ENCODE results near the gene MYO1G.

Gene MYO1G

DNA sequence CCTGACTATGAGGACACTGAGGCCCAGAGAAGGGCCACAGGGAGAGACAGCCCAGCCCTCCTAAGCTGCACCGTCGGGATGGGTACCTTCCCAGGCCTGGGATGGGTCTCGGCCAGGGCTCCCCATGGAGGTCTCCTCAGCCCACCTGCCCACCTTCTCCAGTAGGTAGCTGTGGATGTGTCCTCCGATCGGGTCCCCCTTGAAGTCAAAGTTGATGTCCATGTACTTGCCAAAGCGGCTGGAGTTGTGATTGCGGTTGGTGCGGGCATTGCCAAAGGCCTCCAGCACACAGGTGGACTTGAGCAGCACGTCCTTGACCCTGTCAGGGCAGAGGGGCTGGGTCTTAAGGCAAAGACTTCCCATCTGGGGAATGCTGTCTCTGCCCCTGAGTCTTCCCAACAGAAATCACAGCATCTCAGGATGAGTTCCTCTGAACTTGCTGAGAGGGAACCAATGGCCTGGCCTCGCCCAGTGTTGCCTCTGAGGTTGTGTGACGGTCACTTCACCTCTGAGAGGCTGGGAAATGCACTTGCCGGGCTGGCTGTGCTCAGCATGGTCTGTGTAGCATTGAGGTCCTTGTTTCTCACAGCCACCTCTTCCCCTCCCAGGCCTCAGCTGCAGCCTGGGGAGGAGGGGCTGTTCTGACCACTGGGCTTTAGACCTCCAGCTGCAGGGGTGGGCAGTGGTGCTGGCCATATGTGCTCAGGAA, 3.3 kb downstream of the MYO1G start:
- Histone ChIP-seq H3K4me3 (ENCODE audit: low read depth, low read length) (no peak overlapping the region), H3K9ac (ENCODE audit: low read depth, low read length) (no peak overlapping the region), H3K36me3 (ENCODE audit: control insufficient read depth, insufficient read depth, low read length) (peaks cover 11% of the 10 kb centered on the region), H3K4me1 (ENCODE audit: control insufficient read depth, insufficient read depth, low read length) (no peaks in the 10 kb centered on the region), H3K27me3 (ENCODE audit: control insufficient read depth, insufficient read depth, low read length) (no peaks in the 10 kb centered on the region), H3K9me3 (ENCODE audit: control insufficient read depth, insufficient read depth, low read length) (no peaks in the 10 kb centered on the region)

DNA sequence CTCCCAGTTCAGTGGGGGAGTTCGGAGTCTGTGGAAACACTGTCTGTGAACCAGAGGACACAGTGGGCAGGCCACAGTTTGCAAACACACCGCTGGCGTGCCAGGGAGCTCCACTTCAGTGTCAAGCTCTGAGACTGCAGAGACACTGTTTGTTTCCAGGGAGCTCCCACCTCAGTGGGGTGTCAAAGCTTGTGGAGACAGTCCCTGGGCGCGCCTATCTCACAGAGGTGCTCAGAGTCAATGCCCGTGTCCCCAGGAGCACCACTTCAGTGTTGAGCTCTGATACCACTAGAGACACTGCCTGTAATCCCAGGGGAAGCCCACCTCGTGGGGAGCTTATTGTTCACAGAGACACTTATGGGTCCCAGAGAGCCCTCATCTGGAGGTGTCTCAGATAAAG, 4.3 kb downstream of the MYO1G start:
- H3K9me3 ChIP-seq (ENCODE audit: control insufficient read depth, insufficient read depth, low read length) = no peaks in the 10 kb centered on the region
- peaks cover 9% of the 10 kb centered on the region for H3K36me3 ChIP-seq (ENCODE audit: control insufficient read depth, insufficient read depth, low read length)
- no peak overlapping the region for H3K9ac ChIP-seq (ENCODE audit: low read depth, low read length)

DNA sequence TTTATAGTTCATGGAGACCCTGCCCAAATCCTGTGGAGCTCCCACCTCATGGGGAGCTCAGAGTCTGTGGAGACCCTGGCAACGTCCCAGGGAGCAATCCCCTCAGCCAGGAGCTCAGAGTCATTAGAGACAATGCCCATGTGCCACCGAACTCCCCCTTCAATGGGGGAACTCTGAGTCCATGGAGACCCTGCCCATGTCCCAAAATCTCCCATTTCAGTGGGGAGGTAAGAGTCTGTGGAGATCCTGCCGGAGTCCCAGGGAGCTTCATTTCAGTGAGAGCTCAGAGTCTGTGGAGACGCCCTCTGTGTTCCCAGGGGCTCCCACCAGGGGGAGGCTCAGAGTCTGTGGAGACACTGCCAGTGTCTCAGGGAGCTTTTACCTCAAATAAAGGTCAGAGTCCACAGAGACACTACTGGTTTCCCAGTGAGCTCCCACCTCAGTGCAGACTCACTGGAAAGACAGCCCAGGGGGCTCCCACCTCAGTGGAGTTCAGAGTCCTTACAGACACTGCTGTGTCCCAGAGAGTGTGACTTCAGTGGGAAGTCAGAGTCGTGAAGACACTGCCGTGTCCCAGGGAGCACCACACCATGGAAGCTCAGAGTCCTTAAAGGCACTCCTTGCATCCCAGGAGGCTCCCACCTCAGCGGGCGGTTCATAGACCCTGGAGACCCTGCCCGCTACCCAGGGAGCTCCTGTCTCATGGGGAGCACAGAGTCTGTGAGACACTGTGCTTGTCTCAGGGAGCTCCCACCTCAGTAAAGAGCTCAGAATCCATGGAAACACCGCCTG, 5.0 kb downstream of the MYO1G start:
- Histone ChIP-seq H3K4me1 (ENCODE audit: control insufficient read depth, insufficient read depth, low read length) (no peaks in the 10 kb centered on the region), H3K9me3 (ENCODE audit: control insufficient read depth, insufficient read depth, low read length) (no peaks in the 10 kb centered on the region), H3K27me3 (ENCODE audit: control insufficient read depth, insufficient read depth, low read length) (no peaks in the 10 kb centered on the region), H3K36me3 (ENCODE audit: control insufficient read depth, insufficient read depth, low read length) (peaks cover 8% of the 10 kb centered on the region), H3K4me3 (ENCODE audit: low read depth, low read length) (no peak overlapping the region), H3K9ac (ENCODE audit: low read depth, low read length) (no peak overlapping the region)

More for the DNA sequence above, 4.3 kb downstream of the MYO1G start:
- Histone ChIP-seq H3K27me3 (ENCODE audit: control insufficient read depth, insufficient read depth, low read length) (no peaks in the 10 kb centered on the region), H3K4me3 (ENCODE audit: low read depth, low read length) (no peak overlapping the region), H3K4me1 (ENCODE audit: control insufficient read depth, insufficient read depth, low read length) (no peaks in the 10 kb centered on the region)

DNA sequence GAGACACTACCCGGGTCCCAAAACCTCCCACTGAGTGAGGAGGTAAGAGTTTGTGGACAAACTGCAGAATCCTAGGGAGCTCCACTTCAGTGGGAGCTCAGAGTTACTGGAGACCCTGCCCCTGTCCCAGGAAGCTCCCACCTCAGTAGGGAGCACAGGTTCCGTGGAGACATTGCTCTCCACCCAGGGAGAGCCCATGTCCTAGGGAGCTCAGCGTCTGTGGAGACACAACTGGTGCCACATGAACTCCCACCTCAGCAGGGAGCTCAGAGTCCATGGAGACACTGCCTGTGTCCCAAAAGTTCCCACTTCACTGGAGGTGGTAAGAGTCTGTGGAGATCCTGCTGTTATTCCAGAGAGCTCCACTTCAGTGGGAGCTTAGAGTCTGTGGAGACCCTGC, 6.3 kb downstream of the MYO1G start:
- Histone ChIP-seq H3K27me3 (ENCODE audit: control insufficient read depth, insufficient read depth, low read length) (no peaks in the 10 kb centered on the region), H3K9me3 (ENCODE audit: control insufficient read depth, insufficient read depth, low read length) (no peaks in the 10 kb centered on the region), H3K4me3 (ENCODE audit: low read depth, low read length) (no peak overlapping the region), H3K4me1 (ENCODE audit: control insufficient read depth, insufficient read depth, low read length) (no peaks in the 10 kb centered on the region), H3K36me3 (ENCODE audit: control insufficient read depth, insufficient read depth, low read length) (peaks cover 3% of the 10 kb centered on the region), H3K9ac (ENCODE audit: low read depth, low read length) (no peak overlapping the region)

DNA sequence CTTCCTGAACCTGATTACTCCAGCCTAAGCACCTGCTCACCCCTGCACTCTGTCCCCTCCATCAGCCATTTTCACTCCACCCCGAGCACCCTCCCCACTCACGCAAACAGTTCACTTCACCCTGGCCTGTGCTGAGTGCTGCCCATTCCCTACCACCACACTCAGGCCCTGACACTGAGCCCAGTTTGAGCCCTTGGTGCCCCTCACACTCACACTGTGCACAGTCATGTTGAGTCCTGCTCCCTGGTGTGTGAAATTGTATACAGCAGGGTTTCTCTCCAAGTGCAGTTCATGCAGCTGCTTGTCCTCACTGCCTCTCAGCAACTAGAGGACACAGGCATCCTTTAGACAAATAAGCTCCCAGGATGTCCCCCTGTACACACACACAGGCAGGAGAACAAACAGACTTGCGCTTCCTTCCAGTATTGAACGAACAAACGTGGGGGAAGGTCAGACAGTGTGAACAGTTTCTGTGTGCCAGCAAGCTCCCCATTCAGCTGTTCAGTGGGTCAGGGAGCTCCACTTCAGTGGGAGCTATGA, 6.8 kb downstream of the MYO1G start:
- H3K36me3 ChIP-seq (ENCODE audit: control insufficient read depth, insufficient read depth, low read length) = peaks cover 3% of the 10 kb centered on the region
- H3K9me3 ChIP-seq (ENCODE audit: control insufficient read depth, insufficient read depth, low read length) = no peaks in the 10 kb centered on the region
- no peaks in the 10 kb centered on the region for H3K4me1 ChIP-seq (ENCODE audit: control insufficient read depth, insufficient read depth, low read length)
- no peaks in the 10 kb centered on the region for H3K27me3 ChIP-seq (ENCODE audit: control insufficient read depth, insufficient read depth, low read length)
- no peak overlapping the region for H3K9ac ChIP-seq (ENCODE audit: low read depth, low read length)
- no peak overlapping the region for H3K4me3 ChIP-seq (ENCODE audit: low read depth, low read length)

DNA sequence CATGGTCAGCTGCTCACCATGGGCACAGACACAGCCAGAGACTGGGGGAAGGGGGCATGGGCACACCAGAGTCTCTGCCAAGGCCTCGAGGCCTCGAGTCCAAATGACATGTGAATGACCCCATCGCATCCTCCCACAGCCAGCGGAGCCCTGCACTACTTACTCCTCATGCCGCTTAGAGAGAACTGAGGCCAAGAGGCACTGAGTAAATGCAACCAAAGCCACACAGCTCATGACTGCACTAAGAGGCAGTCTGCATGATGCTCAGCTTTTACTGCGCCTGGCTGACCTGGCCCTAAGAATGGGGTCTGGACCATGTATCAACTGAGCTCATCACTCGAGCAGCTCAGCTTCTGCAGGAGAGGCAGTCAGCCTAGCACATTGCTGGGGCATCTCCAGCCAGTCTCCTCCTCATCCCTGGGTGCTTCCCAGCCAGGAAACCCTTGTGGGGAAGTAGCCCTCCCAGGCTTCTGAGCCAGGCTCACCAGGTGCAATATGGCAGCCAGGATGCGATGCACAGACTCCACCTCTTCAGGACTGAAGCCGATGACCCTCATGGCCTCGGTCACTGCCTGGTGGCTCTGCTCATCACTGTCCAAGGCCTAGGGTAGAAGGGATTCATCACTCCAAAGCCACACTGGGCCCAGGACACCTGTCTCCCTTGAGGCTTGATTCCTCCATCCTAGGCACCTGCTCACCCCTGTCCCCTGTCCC, 7.5 kb downstream of the MYO1G start:
- no peak overlapping the region for H3K9ac ChIP-seq (ENCODE audit: low read depth, low read length)
- H3K4me3 ChIP-seq (ENCODE audit: low read depth, low read length) = no peak overlapping the region
- H3K9me3 ChIP-seq (ENCODE audit: control insufficient read depth, insufficient read depth, low read length) = no peaks in the 10 kb centered on the region
- no peaks in the 10 kb centered on the region for H3K4me1 ChIP-seq (ENCODE audit: control insufficient read depth, insufficient read depth, low read length)
- H3K36me3 ChIP-seq (ENCODE audit: control insufficient read depth, insufficient read depth, low read length) = peaks cover 3% of the 10 kb centered on the region
- H3K27me3 ChIP-seq (ENCODE audit: control insufficient read depth, insufficient read depth, low read length) = no peaks in the 10 kb centered on the region

DNA sequence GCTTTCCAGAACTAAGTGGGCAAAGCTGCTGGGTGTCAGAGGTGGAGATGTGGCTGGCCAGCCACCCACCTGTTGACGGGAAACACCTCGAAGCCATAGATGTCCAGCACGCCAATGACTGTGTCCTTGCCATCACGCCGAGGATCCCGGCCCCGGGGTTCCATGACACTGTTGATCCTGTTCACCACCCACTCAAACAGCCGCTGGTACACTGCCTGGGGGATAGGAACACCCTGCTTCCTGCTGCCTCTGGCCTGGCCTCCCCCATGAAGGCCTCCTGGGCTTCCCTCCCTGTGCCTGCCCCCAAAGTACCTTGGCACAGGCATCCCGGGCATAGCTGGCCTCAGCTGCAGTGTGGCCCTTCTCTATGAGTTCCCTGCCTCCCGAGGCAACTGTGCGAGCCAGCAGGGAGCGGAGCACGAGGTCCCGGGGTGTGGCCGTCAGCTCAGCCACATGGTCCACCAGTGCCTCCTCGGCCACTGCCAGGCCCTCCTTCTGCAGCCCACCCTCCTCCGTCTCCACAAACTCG, 8.2 kb downstream of the MYO1G start:
- Histone ChIP-seq H3K4me1 (ENCODE audit: control insufficient read depth, insufficient read depth, low read length) (no peaks in the 10 kb centered on the region), H3K36me3 (ENCODE audit: control insufficient read depth, insufficient read depth, low read length) (peaks cover 1% of the 10 kb centered on the region), H3K27me3 (ENCODE audit: control insufficient read depth, insufficient read depth, low read length) (no peaks in the 10 kb centered on the region), H3K9me3 (ENCODE audit: control insufficient read depth, insufficient read depth, low read length) (no peaks in the 10 kb centered on the region), H3K9ac (ENCODE audit: low read depth, low read length) (no peak overlapping the region), H3K4me3 (ENCODE audit: low read depth, low read length) (no peak overlapping the region)

DNA sequence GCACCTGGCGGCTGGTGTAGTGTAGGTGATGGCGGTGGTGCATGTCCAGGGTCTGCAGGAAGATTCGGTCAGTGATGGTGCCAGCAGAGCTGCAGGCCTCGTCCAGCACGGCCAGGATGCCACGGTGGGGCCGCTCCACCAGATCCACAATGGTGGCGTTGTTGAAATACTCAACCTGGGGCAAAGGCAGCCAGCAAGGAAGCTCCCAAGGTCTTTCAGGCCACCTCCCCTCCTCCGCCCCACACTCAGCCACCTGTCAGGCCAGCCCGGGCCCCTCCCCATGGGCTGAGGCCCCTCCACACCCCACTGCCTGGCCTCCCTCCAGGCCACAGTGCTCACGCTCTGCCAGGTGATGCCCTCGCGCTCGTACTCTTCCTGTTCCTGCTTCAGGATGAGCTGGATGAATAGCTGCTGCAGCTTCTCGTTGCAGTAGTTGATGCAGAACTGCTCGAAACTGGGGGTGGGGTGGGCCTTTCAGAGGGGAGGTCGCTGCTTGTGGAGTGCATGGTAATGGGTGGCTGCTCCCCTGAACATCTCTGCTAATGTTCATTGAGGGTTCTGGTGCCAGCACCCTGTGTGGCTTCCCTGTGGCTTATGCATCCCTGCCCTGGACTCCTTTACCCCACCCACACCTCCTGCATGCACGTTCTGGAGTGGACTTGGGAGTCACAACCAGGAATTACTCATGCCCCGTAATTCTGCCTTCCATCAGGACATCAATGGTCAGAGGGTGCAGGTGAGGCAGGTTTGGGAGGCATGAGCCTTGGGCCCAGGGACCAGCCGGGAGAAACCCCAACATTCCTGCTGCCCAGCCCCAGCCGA, 8.9 kb downstream of the MYO1G start:
- H3K4me3 ChIP-seq (ENCODE audit: low read depth, low read length) = no peak overlapping the region
- no peaks in the 10 kb centered on the region for H3K4me1 ChIP-seq (ENCODE audit: control insufficient read depth, insufficient read depth, low read length)
- no peaks in the 10 kb centered on the region for H3K9me3 ChIP-seq (ENCODE audit: control insufficient read depth, insufficient read depth, low read length)
- no peak overlapping the region for H3K9ac ChIP-seq (ENCODE audit: low read depth, low read length)
- no peaks in the 10 kb centered on the region for H3K27me3 ChIP-seq (ENCODE audit: control insufficient read depth, insufficient read depth, low read length)
- H3K36me3 ChIP-seq (ENCODE audit: control insufficient read depth, insufficient read depth, low read length) = no peaks in the 10 kb centered on the region

DNA sequence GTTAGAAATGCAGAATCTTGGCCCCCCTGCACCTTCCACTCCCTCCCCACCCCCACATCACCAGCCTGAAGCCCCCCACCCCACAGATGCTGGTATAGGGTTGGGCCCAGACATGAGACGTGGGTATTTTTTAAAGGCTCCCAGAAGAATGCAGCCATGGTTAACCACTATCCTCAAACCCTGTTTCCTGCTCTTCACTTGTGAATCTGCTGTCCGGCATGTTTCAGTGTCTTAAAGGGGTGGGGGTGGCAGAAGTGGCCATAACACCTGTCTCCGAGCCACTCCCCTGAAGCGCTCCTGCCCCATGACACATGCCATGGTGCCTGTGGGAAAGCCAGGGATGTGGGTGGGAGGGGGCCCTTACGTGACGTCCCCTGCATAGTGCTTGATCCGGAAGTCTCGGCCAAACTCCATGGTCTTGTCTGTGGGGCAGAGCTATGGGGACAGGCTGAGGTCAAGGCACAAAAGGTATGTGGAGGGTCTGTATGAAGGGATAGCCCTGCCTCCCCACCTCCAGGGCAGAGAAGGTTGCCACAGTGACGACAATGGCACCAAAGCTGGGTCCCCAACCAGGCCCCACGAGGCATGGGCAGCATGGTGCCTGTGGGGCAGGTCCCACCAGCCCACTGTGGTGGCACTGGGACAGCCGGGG, 9.6 kb downstream of the MYO1G start:
- Histone ChIP-seq H3K4me1 (ENCODE audit: control insufficient read depth, insufficient read depth, low read length) (no peaks in the 10 kb centered on the region), H3K9ac (ENCODE audit: low read depth, low read length) (no peak overlapping the region), H3K4me3 (ENCODE audit: low read depth, low read length) (no peak overlapping the region), H3K9me3 (ENCODE audit: control insufficient read depth, insufficient read depth, low read length) (no peaks in the 10 kb centered on the region), H3K36me3 (ENCODE audit: control insufficient read depth, insufficient read depth, low read length) (no peaks in the 10 kb centered on the region), H3K27me3 (ENCODE audit: control insufficient read depth, insufficient read depth, low read length) (peaks cover 1% of the 10 kb centered on the region)

DNA sequence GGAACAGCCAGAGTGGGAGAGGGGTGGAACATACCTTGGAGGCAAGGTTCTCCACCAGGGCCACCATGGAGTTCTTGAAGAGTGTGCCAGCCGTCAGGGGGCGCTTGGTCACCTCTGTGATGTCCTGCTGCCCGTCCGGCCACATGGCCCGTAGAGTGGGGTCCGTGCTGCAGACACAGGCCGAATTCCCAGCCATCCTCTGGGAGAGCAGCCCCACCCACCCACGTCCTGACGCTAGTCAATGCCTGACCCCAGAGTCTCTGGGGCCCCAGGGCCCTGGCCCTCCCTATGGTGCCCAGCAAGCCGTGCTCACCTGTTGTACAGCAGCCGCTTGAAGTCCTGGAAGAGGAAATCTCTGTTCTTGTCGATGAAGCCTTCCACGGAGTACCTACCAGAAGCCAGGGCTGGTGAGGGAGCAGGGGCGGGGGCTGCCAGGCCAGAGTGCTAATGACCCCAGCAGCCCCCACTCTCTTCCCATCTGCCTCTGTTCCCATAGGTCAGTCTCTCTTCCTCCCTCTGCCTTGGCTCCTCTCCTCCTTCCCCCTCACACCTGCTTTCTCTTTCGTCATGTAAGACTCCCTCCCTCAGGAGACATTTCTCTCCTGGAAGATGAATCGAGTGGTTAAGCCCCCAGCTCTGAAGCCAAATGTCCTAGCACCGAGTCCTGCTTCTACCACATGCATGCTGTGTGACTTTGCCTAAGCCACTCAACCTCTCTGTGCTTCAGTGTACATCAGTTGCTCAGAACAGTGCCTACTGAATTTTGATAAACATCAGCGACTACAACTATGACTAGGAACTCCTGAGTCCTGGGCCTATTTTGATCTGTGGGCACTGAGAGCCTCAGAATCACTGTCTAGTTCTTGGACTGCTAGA, 11.0 kb downstream of the MYO1G start:
- Histone ChIP-seq H3K9ac (ENCODE audit: low read depth, low read length) (no peak overlapping the region), H3K27me3 (ENCODE audit: control insufficient read depth, insufficient read depth, low read length) (peaks cover 10% of the 10 kb centered on the region), H3K4me3 (ENCODE audit: low read depth, low read length) (no peak overlapping the region), H3K9me3 (ENCODE audit: control insufficient read depth, insufficient read depth, low read length) (no peaks in the 10 kb centered on the region), H3K4me1 (ENCODE audit: control insufficient read depth, insufficient read depth, low read length) (no peaks in the 10 kb centered on the region), H3K36me3 (ENCODE audit: control insufficient read depth, insufficient read depth, low read length) (no peaks in the 10 kb centered on the region)

Data from iPS-15b (cell line).